ENCODE results near the gene PITPNC1.
"Not testable (repeated sequence)": the region's sequence is repeated elsewhere in the genome, so short reads cannot be mapped to it uniquely, and the experiment has no call there.

Gene PITPNC1

GRCh38 chr17:67503184-67503583, 126.1 kb downstream of the PITPNC1 start:
- H3K9ac ChIP-seq (ENCODE audit: low read depth, low read length) = no peak overlapping the region
- no peaks in the 10 kb centered on the region for H3K36me3 ChIP-seq (ENCODE audit: insufficient read depth, low read length)
- H3K4me3 ChIP-seq (ENCODE audit: low read length) = no peak overlapping the region
- 0 out of 2 replicates have a peak, but pooled peaks cover 2% of the 10 kb centered on the region for H3K9me3 ChIP-seq (ENCODE audit: insufficient read depth, low read depth, low read length)
- H3K4me1 ChIP-seq (ENCODE audit: insufficient read depth, low read length) = peaks cover 39% of the 10 kb centered on the region
- no peaks in the 10 kb centered on the region for H3K27me3 ChIP-seq (ENCODE audit: insufficient read depth, low read length)
- H3K27ac ChIP-seq (ENCODE audit: low read depth, low read length) = no peak overlapping the region
- WGBS = 70% methylated on average over 1 of the region's 1 CpG

GRCh38 chr17:67503739-67504138, 126.7 kb downstream of the PITPNC1 start:
- Histone ChIP-seq H3K9ac (ENCODE audit: low read depth, low read length) (no peak overlapping the region), H3K4me3 (ENCODE audit: low read length) (no peak overlapping the region), H3K36me3 (ENCODE audit: insufficient read depth, low read length) (no peaks in the 10 kb centered on the region), H3K4me1 (ENCODE audit: insufficient read depth, low read length) (peaks cover 39% of the 10 kb centered on the region), H3K27ac (ENCODE audit: low read depth, low read length) (peak overlapping the region; percentile 7; the same call in 1 of the 2 replicates), H3K27me3 (ENCODE audit: insufficient read depth, low read length) (no peaks in the 10 kb centered on the region), H3K9me3 (ENCODE audit: insufficient read depth, low read depth, low read length) (0 out of 2 replicates have a peak, but pooled peaks cover 2% of the 10 kb centered on the region)
- WGBS = 71% methylated on average over 2 of the region's 2 CpGs

GRCh38 chr17:67504182-67504581, 127.1 kb downstream of the PITPNC1 start:
- Histone ChIP-seq H3K36me3 (ENCODE audit: insufficient read depth, low read length) (no peaks in the 10 kb centered on the region), H3K9ac (ENCODE audit: low read depth, low read length) (no peak overlapping the region), H3K4me3 (ENCODE audit: low read length) (no peak overlapping the region), H3K27ac (ENCODE audit: low read depth, low read length) (peak overlapping the region; percentile 7; the same call in 1 of the 2 replicates), H3K27me3 (ENCODE audit: insufficient read depth, low read length) (no peaks in the 10 kb centered on the region), H3K4me1 (ENCODE audit: insufficient read depth, low read length) (peaks cover 39% of the 10 kb centered on the region), H3K9me3 (ENCODE audit: insufficient read depth, low read depth, low read length) (0 out of 2 replicates have a peak, but pooled peaks cover 2% of the 10 kb centered on the region)
- 71% methylated on average over 2 of the region's 2 CpGs for WGBS

DNA sequence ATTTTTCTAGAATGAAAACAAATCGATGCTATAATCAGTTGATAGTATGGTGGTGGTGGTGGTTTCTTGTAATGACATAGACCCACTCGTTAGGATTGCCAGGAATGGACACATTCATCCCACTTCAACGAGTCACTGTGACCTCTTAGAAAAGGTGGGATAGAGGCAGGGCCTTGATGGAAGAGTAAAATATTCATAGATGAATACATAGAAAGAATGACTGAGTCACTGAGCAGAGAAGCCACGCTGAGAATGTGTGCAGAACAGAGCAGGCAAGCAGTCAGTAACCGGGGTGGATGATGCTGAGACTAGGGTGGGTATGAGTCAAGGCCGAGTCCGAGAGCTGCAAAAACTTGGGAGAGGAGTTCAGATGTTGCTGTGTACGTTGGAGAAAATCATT, 129.9 kb downstream of the PITPNC1 start:
- Histone ChIP-seq H3K36me3 (ENCODE audit: insufficient read depth, low read length) (no peaks in the 10 kb centered on the region), H3K9me3 (ENCODE audit: insufficient read depth, low read depth, low read length) (0 out of 2 replicates have a peak, but pooled peaks cover 2% of the 10 kb centered on the region), H3K27me3 (ENCODE audit: insufficient read depth, low read length) (no peaks in the 10 kb centered on the region), H3K4me1 (ENCODE audit: insufficient read depth, low read length) (peaks cover 44% of the 10 kb centered on the region), H3K9ac (ENCODE audit: low read depth, low read length) (no peak overlapping the region), H3K4me3 (ENCODE audit: low read length) (no peak overlapping the region), H3K27ac (ENCODE audit: low read depth, low read length) (no peak overlapping the region)
- WGBS = 96% methylated on average over 8 of the region's 8 CpGs

- no peaks in the 10 kb centered on the region for H3K27me3 ChIP-seq (ENCODE audit: insufficient read depth, low read length)
- H3K27ac ChIP-seq (ENCODE audit: low read depth, low read length) = no peak overlapping the region
- H3K9ac ChIP-seq (ENCODE audit: low read depth, low read length) = no peak overlapping the region
- 0 out of 2 replicates have a peak, but pooled peaks cover 2% of the 10 kb centered on the region for H3K9me3 ChIP-seq (ENCODE audit: insufficient read depth, low read depth, low read length)
- WGBS = 95% methylated on average over 8 of the region's 10 CpGs
- peaks cover 25% of the 10 kb centered on the region for H3K4me1 ChIP-seq (ENCODE audit: insufficient read depth, low read length)
- H3K4me3 ChIP-seq (ENCODE audit: low read length) = no peak overlapping the region
- no peaks in the 10 kb centered on the region for H3K36me3 ChIP-seq (ENCODE audit: insufficient read depth, low read length)
Measured at GRCh38 chr17:67509390-67510287, 132.6 kb downstream of the PITPNC1 start.

DNA sequence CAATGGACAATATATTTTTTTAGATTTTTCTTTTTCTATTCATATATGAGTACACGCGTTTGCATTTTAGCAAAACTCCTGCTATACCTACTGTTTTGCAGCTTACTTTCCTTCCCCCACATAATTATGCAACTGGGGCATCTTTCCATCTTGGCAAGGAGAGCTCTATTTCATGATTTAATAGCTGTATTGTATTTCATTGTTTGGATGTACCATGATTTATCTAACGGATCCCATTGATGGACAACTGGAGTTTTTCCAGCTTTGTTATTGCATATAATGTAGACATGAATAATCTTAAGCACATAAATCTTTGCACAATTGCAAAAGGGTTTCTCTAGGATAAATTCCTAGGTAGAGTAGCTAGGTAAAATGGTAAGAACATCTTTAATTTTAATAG, 133.9 kb downstream of the PITPNC1 start:
- WGBS = 96% methylated on average over 3 of the region's 3 CpGs
- Histone ChIP-seq H3K36me3 (ENCODE audit: insufficient read depth, low read length) (no peaks in the 10 kb centered on the region), H3K4me3 (ENCODE audit: low read length) (no peak overlapping the region), H3K4me1 (ENCODE audit: insufficient read depth, low read length) (peaks cover 25% of the 10 kb centered on the region), H3K9ac (ENCODE audit: low read depth, low read length) (no peak overlapping the region), H3K27ac (ENCODE audit: low read depth, low read length) (no peak overlapping the region), H3K9me3 (ENCODE audit: insufficient read depth, low read depth, low read length) (0 out of 2 replicates have a peak, but pooled peaks cover 2% of the 10 kb centered on the region), H3K27me3 (ENCODE audit: insufficient read depth, low read length) (no peaks in the 10 kb centered on the region)

DNA sequence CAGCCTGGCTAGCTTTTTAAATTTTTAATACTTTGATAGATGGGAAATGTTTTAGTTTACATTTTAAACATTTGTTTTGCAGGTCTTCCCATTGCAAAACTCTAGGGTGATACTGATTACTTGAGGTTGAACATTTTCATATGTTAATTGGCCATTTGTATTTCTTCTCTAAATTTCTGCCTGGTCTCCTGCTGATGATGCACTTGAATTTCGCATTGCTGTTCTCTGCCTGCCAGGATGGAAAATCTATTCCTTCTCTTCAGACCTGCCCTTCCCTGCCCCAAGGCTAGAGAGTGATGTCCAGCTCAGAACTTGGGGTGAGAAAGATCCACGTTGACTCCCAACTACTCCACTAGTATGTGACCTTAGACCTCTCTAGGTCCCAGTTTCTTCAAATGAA, 134.7 kb downstream of the PITPNC1 start:
- no peaks in the 10 kb centered on the region for H3K36me3 ChIP-seq (ENCODE audit: insufficient read depth, low read length)
- peaks cover 22% of the 10 kb centered on the region for H3K4me1 ChIP-seq (ENCODE audit: insufficient read depth, low read length)
- 83% methylated on average over 2 of the region's 2 CpGs for WGBS
- no peak overlapping the region for H3K9ac ChIP-seq (ENCODE audit: low read depth, low read length)
- 0 out of 2 replicates have a peak, but pooled peaks cover 2% of the 10 kb centered on the region for H3K9me3 ChIP-seq (ENCODE audit: insufficient read depth, low read depth, low read length)
- no peaks in the 10 kb centered on the region for H3K27me3 ChIP-seq (ENCODE audit: insufficient read depth, low read length)
- H3K27ac ChIP-seq (ENCODE audit: low read depth, low read length) = no peak overlapping the region
- no peak overlapping the region for H3K4me3 ChIP-seq (ENCODE audit: low read length)

GRCh38 chr17:67514998-67515397, 137.9 kb downstream of the PITPNC1 start:
- no peak overlapping the region for H3K9ac ChIP-seq (ENCODE audit: low read depth, low read length)
- no peak overlapping the region for H3K27ac ChIP-seq (ENCODE audit: low read depth, low read length)

DNA sequence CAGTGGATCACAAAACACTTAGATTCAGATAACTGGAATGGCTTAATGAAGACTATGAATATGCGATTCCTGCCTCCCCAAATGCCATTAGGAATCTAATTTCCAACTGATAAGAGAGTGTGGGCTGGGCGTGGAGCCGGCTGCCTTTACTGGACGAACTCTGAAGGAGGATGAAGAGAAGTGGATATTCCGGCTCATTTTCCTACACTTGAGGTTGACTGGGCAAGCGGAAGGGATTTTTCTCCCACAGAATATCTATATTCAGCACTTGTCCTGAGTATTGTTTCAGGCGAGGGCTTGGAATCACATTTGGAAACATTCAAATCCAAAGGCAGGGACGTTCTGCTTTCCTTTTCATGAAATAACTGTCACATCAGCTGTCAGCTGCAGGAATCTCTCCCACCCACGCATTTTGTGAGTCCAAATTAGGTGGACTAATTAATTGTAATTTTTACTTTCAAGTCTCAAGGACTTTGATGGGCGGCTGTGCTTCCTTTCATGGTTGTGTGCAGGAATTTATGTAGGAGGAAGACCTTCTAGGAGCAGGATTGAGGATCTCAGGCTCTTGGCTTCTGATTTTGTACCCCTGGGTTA, 138.5 kb downstream of the PITPNC1 start:
- WGBS = 93% methylated on average over 10 of the region's 10 CpGs
- Histone ChIP-seq H3K4me3 (ENCODE audit: low read length) (no peak overlapping the region), H3K4me1 (ENCODE audit: insufficient read depth, low read length) (peaks cover 28% of the 10 kb centered on the region), H3K27ac (ENCODE audit: low read depth, low read length) (no peak overlapping the region), H3K9me3 (ENCODE audit: insufficient read depth, low read depth, low read length) (0 out of 2 replicates have a peak, but pooled peaks cover 5% of the 10 kb centered on the region), H3K9ac (ENCODE audit: low read depth, low read length) (0 out of 2 replicates have a peak overlapping the region, but pooled peaks have one; percentile 5), H3K27me3 (ENCODE audit: insufficient read depth, low read length) (no peaks in the 10 kb centered on the region), H3K36me3 (ENCODE audit: insufficient read depth, low read length) (no peaks in the 10 kb centered on the region)

More at GRCh38 chr17:67514998-67515397, 137.9 kb downstream of the PITPNC1 start:
- no peaks in the 10 kb centered on the region for H3K27me3 ChIP-seq (ENCODE audit: insufficient read depth, low read length)
- no peak overlapping the region for H3K4me3 ChIP-seq (ENCODE audit: low read length)
- 57% methylated on average over 4 of the region's 4 CpGs for WGBS
- no peaks in the 10 kb centered on the region for H3K36me3 ChIP-seq (ENCODE audit: insufficient read depth, low read length)
- H3K4me1 ChIP-seq (ENCODE audit: insufficient read depth, low read length) = peaks cover 22% of the 10 kb centered on the region
- H3K9me3 ChIP-seq (ENCODE audit: insufficient read depth, low read depth, low read length) = 0 out of 2 replicates have a peak, but pooled peaks cover 5% of the 10 kb centered on the region

- 98% methylated on average over 10 of the region's 10 CpGs for WGBS
- H3K27me3 ChIP-seq (ENCODE audit: insufficient read depth, low read length); H3K9ac ChIP-seq (ENCODE audit: low read depth, low read length); H3K4me3 ChIP-seq (ENCODE audit: low read length); H3K36me3 ChIP-seq (ENCODE audit: insufficient read depth, low read length); H3K9me3 ChIP-seq (ENCODE audit: insufficient read depth, low read depth, low read length); H3K27ac ChIP-seq (ENCODE audit: low read depth, low read length): not testable (repeated sequence)
- peaks cover 38% of the 10 kb centered on the region for H3K4me1 ChIP-seq (ENCODE audit: insufficient read depth, low read length)
Measured at GRCh38 chr17:67516571-67516970, 139.5 kb downstream of the PITPNC1 start.

DNA sequence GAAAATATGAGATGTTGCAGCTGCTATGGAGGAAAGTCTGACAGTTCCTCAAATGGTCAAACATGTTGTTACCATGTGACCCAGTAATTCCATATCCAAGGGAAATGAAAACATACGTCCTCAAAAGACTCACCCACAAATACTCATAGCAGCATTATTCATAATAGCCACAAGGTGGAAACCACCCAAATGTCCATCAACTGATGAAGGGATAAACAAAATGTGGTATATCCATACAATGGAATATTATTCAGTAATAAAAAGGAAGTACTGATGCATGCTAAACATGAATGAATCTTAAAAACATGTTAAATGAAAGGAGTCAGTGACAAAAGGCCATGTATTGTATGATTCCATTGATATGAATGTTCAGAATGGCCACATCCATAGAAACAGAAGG, 140.2 kb downstream of the PITPNC1 start:
- H3K9me3 ChIP-seq (ENCODE audit: insufficient read depth, low read depth, low read length) = 0 out of 2 replicates have a peak, but pooled peaks cover 5% of the 10 kb centered on the region
- WGBS = 89% methylated on average over 1 of the region's 1 CpG

More for the DNA sequence above, 140.2 kb downstream of the PITPNC1 start:
- H3K27me3 ChIP-seq (ENCODE audit: insufficient read depth, low read length) = no peaks in the 10 kb centered on the region
- no peak overlapping the region for H3K27ac ChIP-seq (ENCODE audit: low read depth, low read length)
- peaks cover 41% of the 10 kb centered on the region for H3K4me1 ChIP-seq (ENCODE audit: insufficient read depth, low read length)
- no peaks in the 10 kb centered on the region for H3K36me3 ChIP-seq (ENCODE audit: insufficient read depth, low read length)
- no peak overlapping the region for H3K9ac ChIP-seq (ENCODE audit: low read depth, low read length)
- H3K4me3 ChIP-seq (ENCODE audit: low read length) = no peak overlapping the region

Data from HUES64 (cell line).